Measurements from ENCODE around the gene HAGHL.

Gene HAGHL

DNA sequence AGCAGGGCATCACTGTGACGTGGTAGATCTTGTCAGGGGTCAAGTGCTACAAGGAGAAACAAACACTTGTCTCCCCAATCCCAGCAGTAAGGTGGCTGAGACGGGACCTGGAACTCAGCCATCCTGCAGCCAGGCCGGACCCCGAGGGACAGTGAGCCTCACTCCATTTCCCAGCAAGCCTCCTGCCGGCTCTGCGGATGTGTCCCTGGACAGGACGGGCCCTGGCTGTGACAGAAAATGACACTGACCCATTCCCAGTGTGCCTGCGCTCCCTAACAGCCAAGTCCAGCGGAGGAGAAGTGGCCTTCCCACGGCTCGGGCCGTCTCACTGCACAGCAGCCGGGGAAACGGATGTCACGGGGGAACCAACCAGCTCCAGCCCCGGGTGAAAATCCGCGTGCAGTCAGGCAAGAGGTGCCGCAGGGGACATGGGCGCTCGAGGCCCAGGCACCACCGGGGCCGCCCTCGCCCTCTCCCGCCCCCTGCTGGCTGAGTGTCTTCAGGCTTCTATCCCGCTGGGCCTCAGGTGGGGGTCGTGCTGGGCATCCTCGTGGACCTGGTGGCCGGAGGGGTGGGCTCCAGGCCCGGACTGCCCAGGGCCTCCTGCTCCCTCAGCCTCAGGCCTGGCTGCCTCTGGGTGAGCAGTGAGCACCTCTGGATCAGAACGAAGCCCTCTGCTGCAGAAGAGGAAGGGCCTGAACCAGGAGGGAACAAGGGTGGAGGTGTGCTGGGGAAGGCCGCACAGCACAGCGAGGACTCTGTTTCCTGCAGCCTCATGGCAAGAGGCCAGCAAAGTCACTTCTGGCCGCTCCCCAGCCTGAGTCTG lies 6.7 kb downstream of the HAGHL start:
- Histone ChIP-seq H4K20me1 (ENCODE audit: insufficient read depth, low read length) (peaks cover 9% of the 10 kb centered on the region), H3K36me3 (ENCODE audit: insufficient read depth, low read length) (peaks cover 76% of the 10 kb centered on the region)
- ATAC-seq (ENCODE audit: insufficient read depth, low read depth) = peak; percentile 29; the same call in 1 of the 3 replicates

DNA sequence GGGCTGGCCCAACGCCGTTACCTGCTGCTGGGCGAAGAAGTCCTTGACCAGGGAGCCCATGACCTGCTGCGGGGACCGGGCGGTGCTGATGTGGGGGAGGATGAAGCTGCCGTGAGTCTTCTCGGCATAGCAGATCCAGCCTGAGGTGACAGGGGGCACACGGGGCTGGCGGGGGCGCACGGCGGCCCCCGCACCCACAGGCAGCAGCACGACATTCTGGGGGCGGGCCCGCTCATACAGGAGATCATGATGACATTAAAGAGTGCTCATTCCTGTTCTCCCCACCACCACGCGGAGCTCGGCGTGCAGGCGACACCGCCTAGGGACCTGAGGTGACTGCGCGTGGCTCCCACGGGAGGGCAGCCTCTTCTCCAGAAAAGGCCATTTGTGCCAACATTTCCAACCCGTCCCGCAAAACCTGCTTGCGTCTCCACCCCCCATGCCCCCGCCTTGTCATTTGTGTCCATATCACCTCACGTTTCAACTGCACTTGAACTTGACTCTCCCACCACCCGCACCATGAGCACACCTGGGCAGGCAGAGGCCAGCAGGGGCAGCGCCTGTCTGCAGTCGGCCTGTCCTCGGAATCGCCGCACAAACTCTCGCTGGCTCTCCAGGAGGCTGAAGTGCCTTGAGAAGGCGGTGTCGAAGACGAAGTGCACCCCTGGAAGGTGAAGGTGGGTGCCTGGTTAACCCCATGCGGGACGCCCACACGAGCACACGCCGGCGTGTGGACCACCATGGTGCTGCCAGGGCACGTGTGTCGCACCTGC lies 7.5 kb downstream of the HAGHL start:
- Histone ChIP-seq H3K36me3 (ENCODE audit: insufficient read depth, low read length) (peaks cover 80% of the 10 kb centered on the region), H3K9me3 (ENCODE audit: insufficient read depth, low read length, severe bottlenecking) (no peaks in the 10 kb centered on the region), H3K9ac (ENCODE audit: low read depth, low read length) (no peak overlapping the region), H4K20me1 (ENCODE audit: insufficient read depth, low read length) (peaks cover 9% of the 10 kb centered on the region), H3K27me3 (ENCODE audit: insufficient read depth, low read length, poor library complexity) (no peaks in the 10 kb centered on the region), H2AFZ (ENCODE audit: low read depth, low read length) (no peak overlapping the region), H3K4me2 (ENCODE audit: insufficient read depth, low read length) (no peak overlapping the region), H3K4me1 (ENCODE audit: insufficient read depth, low read length) (peaks cover 2% of the 10 kb centered on the region), H3K79me2 (ENCODE audit: insufficient read depth, low read length) (peaks cover 5% of the 10 kb centered on the region; the same call in 1 of the 2 replicates), H3K27ac (ENCODE audit: low read length) (no peak overlapping the region), H3K4me3 (ENCODE audit: low read depth in 1 of 2, low read length in 2 of 2) (no peak overlapping the region)
- DNase-seq (no peak), ATAC-seq (ENCODE audit: insufficient read depth, low read depth) (no peak)
- TF ChIP-seq, protein P1, sequence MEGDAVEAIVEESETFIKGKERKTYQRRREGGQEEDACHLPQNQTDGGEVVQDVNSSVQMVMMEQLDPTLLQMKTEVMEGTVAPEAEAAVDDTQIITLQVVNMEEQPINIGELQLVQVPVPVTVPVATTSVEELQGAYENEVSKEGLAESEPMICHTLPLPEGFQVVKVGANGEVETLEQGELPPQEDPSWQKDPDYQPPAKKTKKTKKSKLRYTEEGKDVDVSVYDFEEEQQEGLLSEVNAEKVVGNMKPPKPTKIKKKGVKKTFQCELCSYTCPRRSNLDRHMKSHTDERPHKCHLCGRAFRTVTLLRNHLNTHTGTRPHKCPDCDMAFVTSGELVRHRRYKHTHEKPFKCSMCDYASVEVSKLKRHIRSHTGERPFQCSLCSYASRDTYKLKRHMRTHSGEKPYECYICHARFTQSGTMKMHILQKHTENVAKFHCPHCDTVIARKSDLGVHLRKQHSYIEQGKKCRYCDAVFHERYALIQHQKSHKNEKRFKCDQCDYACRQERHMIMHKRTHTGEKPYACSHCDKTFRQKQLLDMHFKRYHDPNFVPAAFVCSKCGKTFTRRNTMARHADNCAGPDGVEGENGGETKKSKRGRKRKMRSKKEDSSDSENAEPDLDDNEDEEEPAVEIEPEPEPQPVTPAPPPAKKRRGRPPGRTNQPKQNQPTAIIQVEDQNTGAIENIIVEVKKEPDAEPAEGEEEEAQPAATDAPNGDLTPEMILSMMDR (IDR thresholded peaks at IDR 0.05; ENCODE audit: borderline replicate concordance, extremely low read depth, low read length, poor library complexity, severe bottlenecking) = no peak
- no peak for TF ChIP-seq EZH2 (IDR thresholded peaks at IDR 0.05; ENCODE audit: borderline replicate concordance, low read depth, low read length, severe bottlenecking)

More for the DNA sequence above, 6.7 kb downstream of the HAGHL start:
- no peaks in the 10 kb centered on the region for H3K9me3 ChIP-seq (ENCODE audit: insufficient read depth, low read length, severe bottlenecking)
- H2AFZ ChIP-seq (ENCODE audit: low read depth, low read length) = no peak overlapping the region
- TF ChIP-seq, protein P1 (IDR thresholded peaks at IDR 0.05; ENCODE audit: borderline replicate concordance, extremely low read depth, low read length, poor library complexity, severe bottlenecking) = peak; percentile 49
- no peak for TF ChIP-seq EZH2 (IDR thresholded peaks at IDR 0.05; ENCODE audit: borderline replicate concordance, low read depth, low read length, severe bottlenecking)
- 0 out of 2 replicates have a peak, but pooled peaks cover 2% of the 10 kb centered on the region for H3K79me2 ChIP-seq (ENCODE audit: insufficient read depth, low read length)
- no peak overlapping the region for H3K9ac ChIP-seq (ENCODE audit: low read depth, low read length)
- H3K27ac ChIP-seq (ENCODE audit: low read length) = no peak overlapping the region
- H3K4me3 ChIP-seq (ENCODE audit: low read depth in 1 of 2, low read length in 2 of 2) = no peak overlapping the region
- H3K4me2 ChIP-seq (ENCODE audit: insufficient read depth, low read length) = no peak overlapping the region
- H3K27me3 ChIP-seq (ENCODE audit: insufficient read depth, low read length, poor library complexity) = no peaks in the 10 kb centered on the region
- no peaks in the 10 kb centered on the region for H3K4me1 ChIP-seq (ENCODE audit: insufficient read depth, low read length)
- no peak for DNase-seq

DNA sequence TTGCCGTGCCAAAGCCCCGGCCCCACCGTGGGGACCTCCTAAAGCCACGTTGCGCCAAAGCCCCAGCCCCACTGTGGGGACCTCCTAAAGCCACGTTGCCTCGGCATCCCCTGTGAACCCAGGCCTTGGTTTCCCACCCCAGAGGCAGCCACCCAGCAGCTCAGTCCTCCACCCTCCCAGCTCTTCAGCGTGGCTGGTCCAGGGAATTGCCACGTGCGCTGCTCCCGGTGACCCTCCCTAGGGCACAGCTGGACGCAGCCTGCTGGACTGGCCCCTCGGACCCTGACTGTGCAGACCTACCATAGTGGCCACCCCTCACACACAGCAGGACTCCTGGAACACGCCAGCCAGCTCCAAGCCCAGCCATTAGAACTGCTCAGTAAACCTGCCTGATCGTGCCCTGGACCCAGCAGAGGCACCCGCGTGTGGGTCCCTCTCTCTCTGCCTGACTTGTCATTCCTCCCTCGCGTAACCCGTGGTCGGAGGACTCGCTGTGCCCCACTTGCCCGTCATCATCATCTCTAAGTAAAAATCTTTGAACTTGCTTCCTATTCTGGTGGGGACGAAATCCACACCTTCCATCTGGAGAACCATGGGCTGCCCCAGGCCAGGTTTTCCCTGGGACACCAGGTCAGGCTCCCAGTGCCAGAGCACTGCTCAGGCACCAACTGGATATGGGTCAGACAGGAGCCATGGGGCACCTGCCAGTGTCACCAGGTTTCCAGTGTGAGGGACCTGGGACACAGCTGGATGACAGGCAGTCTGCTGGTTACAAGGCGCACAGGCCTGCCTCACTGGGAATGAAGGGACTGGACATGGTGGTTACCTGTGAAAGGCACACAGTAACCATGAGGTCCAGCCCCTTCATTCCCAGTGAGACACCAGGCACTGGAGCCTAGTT lies 8.3 kb downstream of the HAGHL start:
- TF ChIP-seq, protein P1 (IDR thresholded peaks at IDR 0.05; ENCODE audit: borderline replicate concordance, extremely low read depth, low read length, poor library complexity, severe bottlenecking) = no peak
- no peak for TF ChIP-seq EZH2 (IDR thresholded peaks at IDR 0.05; ENCODE audit: borderline replicate concordance, low read depth, low read length, severe bottlenecking)
- H3K4me3 ChIP-seq (ENCODE audit: low read depth in 1 of 2, low read length in 2 of 2) = no peak overlapping the region
- peaks cover 81% of the 10 kb centered on the region for H3K36me3 ChIP-seq (ENCODE audit: insufficient read depth, low read length)
- H3K27ac ChIP-seq (ENCODE audit: low read length) = no peak overlapping the region
- H3K9ac ChIP-seq (ENCODE audit: low read depth, low read length) = no peak overlapping the region
- no peak overlapping the region for H2AFZ ChIP-seq (ENCODE audit: low read depth, low read length)
- H3K4me1 ChIP-seq (ENCODE audit: insufficient read depth, low read length) = peaks cover 11% of the 10 kb centered on the region
- H4K20me1 ChIP-seq (ENCODE audit: insufficient read depth, low read length) = peaks cover 9% of the 10 kb centered on the region; the same call in 1 of the 2 replicates
- no peaks in the 10 kb centered on the region for H3K9me3 ChIP-seq (ENCODE audit: insufficient read depth, low read length, severe bottlenecking)
- ATAC-seq (ENCODE audit: insufficient read depth, low read depth) (no peak), DNase-seq (no peak)
- no peaks in the 10 kb centered on the region for H3K27me3 ChIP-seq (ENCODE audit: insufficient read depth, low read length, poor library complexity)
- no peak overlapping the region for H3K4me2 ChIP-seq (ENCODE audit: insufficient read depth, low read length)
- H3K79me2 ChIP-seq (ENCODE audit: insufficient read depth, low read length) = peaks cover 13% of the 10 kb centered on the region
